Naive B cell (primary cell): ENCODE results near the gene MLLT1. TPM values are rescaled to one million over a fixed set of nuclear protein-coding genes. Genes with fewer than 3 reads are reported as not detected.

Source experiments
- ATAC-seq, 2 donors: fragments of 150-1000 bp; cut with Tn5 transposase; 2 replicates each; pipeline ENCODE4 v1.10.0; 2021; ENCODE audit warnings: low read depth in 2 of 2, mild to moderate bottlenecking in 2 of 2, moderate library complexity in 2 of 2
- DNase-seq: peaks from one replicate; pipeline ENCODE4 v3.0.0; 2022
- H3K27ac Mint-ChIP-seq, 6 donors: one replicate each; pipeline ENCODE4 v1.8.0; 2020 to 2022; ENCODE audit warnings: mild to moderate bottlenecking in 6 of 6, mixed read lengths in 6 of 6, moderate library complexity in 5 of 6, inconsistent platforms in 2 of 6
- H3K27me3 Mint-ChIP-seq, 3 donors: one replicate each; pipeline ENCODE4 v1.8.0; 2021 to 2022; ENCODE audit warnings: mixed read lengths in 3 of 3, mild to moderate bottlenecking in 1 of 3
- H3K36me3 Mint-ChIP-seq, 2 donors: one replicate each; pipeline ENCODE4 v1.8.0; 2020 to 2022; ENCODE audit warnings: mixed read lengths in 2 of 2, inconsistent platforms in 1 of 2, mild to moderate bottlenecking in 1 of 2
- H3K4me1 Mint-ChIP-seq, 3 donors: one replicate each; pipeline ENCODE4 v1.8.0; 2020 to 2022; ENCODE audit warnings: mixed read lengths in 3 of 3, inconsistent platforms in 1 of 3, mild to moderate bottlenecking in 1 of 3, moderate library complexity in 1 of 3
- H3K4me3 Mint-ChIP-seq, 8 donors: one replicate each; pipeline ENCODE4 v1.8.0; 2020 to 2022; ENCODE audit warnings: mild to moderate bottlenecking in 8 of 8, mixed read lengths in 8 of 8, moderate library complexity in 8 of 8, inconsistent platforms in 2 of 8
- H3K9me3 Mint-ChIP-seq, 7 donors: one replicate each; pipeline ENCODE4 v1.8.0; 2020 to 2022; ENCODE audit warnings: mixed read lengths in 7 of 7, mild to moderate bottlenecking in 5 of 7, inconsistent platforms in 2 of 7, moderate library complexity in 1 of 7
- polyA plus RNA-seq, 6 donors: library from polyadenylated mRNA; unstranded; fragments of 300-500 nt; fragmentation: Illumina TruSeq; gene quantifications; one replicate each; pipeline ENCODE4 v1.2.3, GENCODE V29; 2021; ENCODE audit warnings: low read depth in 6 of 6

MLLT1 gene
- polyA plus RNA-seq, 6 donors from 2014 or later: 0.43 to 1.7 (median 1.3) TPM

DNA sequence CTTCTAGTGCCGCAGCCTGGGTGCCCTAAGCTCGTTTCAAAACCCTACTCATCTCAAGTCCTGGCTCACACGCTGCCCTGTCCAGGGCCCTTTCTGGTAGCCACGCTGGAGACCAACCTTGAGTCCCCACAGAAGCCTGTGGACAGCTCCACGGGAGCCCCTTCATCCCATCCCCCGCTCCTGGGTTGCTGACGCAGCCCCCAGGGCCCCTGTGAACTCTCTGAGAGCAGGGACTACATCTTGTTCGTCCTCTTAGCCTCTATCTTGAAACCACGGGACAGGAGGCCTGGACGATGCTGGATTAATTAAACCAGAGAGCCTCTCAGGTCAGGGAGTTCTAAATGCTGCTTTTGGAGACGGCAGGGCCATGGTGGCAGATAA, 7.4 kb downstream of the MLLT1 start:
- H3K27me3 Mint-ChIP-seq: no peaks in the 10 kb centered on the region
- peaks cover 0 to 4% of the 10 kb centered on the region in 2 donors for H3K36me3 Mint-ChIP-seq
- H3K4me3 Mint-ChIP-seq: no peak overlapping the region
- ATAC-seq: no peak
- peaks cover 32 to 64% (median 61%) of the 10 kb centered on the region in 3 donors for H3K4me1 Mint-ChIP-seq
- DNase-seq: no peak
- H3K27ac Mint-ChIP-seq: peak overlapping the region in 3 of 6 donors; percentile 80 to 86 (median 81)
- H3K9me3 Mint-ChIP-seq: no peaks in the 10 kb centered on the region

DNA sequence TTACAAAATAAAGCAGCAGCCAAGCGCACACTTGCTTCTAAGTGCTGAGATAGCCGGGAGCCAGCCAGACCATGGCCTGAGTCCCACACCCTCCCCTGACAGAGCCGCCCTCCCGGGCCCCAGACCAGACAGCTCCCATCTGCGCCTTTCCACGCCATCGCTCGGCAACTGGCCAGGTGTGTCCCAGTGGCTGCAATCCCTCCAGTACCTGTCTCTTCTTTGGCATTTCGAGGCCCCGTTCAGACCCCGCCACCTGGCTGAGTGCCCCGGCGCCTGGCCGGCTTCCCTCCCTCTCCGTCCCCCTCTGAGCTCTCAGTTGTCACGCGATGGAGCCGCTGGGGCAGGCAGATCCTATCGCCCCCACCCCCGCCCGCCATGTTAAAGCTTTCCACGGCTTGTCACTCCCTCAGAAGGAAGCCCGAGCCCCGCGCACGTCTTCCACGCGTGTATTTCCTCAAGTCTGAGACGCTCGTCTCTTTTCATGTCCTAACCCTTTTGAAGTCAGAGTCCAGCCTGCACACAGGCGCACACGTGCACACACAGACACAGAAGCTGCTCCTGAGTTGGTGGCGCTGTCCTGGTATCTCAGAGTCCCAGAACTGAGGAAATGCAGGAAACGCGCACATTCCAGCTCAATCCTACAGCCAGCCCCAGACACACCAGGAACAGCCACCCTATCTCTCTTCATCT, 7.9 kb downstream of the MLLT1 start:
- no peaks in the 10 kb centered on the region for H3K27me3 Mint-ChIP-seq
- ATAC-seq (no peak), DNase-seq (no peak)
- H3K4me1 Mint-ChIP-seq: peaks cover 29 to 59% (median 59%) of the 10 kb centered on the region in 3 donors
- H3K4me3 Mint-ChIP-seq: no peak overlapping the region
- no peaks in the 10 kb centered on the region for H3K9me3 Mint-ChIP-seq
- peaks cover 0 to 4% of the 10 kb centered on the region in 2 donors for H3K36me3 Mint-ChIP-seq
- H3K27ac Mint-ChIP-seq: peak overlapping the region in 2 of 6 donors; percentile 80 to 81

DNA sequence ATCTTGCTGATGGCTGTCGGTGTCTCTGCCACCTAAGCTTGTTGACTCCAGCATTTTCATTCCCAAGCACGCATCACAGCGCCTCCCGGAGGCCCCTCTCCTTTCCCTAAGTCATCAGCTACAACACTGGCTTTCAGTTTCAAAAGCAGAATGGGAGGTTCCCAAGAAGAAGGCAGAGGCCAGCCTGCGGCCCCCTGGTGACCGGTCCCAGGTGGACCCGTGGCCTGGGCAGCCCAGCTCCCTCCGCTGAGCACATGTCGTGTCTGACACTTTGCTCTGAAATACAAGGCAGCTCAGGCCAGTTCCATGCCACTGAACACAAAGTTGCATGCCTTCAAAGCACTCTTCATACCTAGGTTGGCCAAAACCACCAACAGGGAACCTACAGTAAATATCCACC, 8.5 kb downstream of the MLLT1 start:
- H3K36me3 Mint-ChIP-seq: peaks cover 0 to 4% of the 10 kb centered on the region in 2 donors
- no peak overlapping the region for H3K4me3 Mint-ChIP-seq
- H3K27me3 Mint-ChIP-seq: no peaks in the 10 kb centered on the region
- peaks cover 27 to 53% (median 53%) of the 10 kb centered on the region in 3 donors for H3K4me1 Mint-ChIP-seq
- no peak for ATAC-seq
- peak overlapping the region in 3 of 6 donors; percentile 0 to 86 (median 5) for H3K27ac Mint-ChIP-seq
- H3K9me3 Mint-ChIP-seq: no peaks in the 10 kb centered on the region
- no peak for DNase-seq

DNA sequence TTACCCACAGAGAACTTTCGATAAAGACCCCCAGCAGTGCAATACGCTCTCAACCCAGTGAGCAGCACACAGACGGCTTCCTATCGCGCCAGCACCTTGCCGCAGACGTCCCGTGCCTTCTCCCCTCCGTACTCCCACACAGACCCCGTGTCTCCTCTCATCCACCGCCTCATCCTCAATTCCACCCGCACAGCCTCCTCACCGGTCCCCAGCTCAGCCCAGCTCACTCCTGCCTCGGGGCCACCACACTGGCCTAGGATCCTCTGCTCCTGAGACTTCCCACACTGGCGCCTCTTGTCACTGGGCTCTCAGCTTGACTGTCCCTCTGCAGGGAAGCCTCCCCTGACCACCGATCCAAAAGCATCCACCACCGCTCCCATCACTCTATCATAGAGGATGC, 9.0 kb downstream of the MLLT1 start:
- Mint-ChIP-seq H3K36me3 (peaks cover 0 to 4% of the 10 kb centered on the region in 2 donors), H3K4me3 (no peak overlapping the region), H3K27me3 (no peaks in the 10 kb centered on the region), H3K9me3 (no peaks in the 10 kb centered on the region), H3K4me1 (peaks cover 27 to 49% (median 49%) of the 10 kb centered on the region in 3 donors), H3K27ac (peak overlapping the region in 3 of 6 donors; percentile 5 to 97 (median 86))
- ATAC-seq: no peak
- DNase-seq: no peak

DNA sequence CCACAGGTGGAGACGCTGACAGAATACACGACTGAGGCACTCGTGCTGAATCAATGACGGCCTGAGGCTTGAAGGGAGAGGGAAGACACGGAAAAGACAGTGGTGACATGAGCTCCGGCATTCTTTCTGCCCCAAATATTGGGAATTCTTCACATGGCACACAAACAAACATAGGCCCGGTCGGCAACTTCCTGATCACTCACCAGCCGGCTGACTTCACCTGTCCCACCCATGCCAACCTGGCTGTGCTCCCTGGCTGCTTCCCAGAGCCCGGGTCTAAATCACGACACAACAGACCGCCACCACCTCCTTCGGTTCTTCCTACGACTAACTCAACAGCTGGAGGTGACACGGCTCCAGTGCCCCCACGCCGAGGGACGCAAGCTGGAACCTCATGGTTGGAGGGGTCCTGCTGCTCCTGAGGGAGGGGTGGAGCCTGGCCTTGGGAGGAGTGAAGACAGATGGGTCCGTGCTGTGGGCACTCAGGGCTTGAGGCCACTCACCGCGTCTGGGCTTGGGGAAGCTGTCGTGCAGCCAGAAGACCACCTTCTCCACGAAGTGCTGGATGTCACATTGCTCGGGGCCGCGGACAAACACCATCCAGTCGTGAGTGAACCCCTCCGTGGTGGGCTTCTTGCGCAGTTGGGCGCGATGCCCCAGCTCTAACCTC, 9.6 kb downstream of the MLLT1 start:
- Mint-ChIP-seq H3K4me1 (peaks cover 27 to 43% (median 43%) of the 10 kb centered on the region in 3 donors), H3K27me3 (no peaks in the 10 kb centered on the region), H3K9me3 (no peaks in the 10 kb centered on the region), H3K27ac (peak overlapping the region in 2 of 6 donors; percentile 16 to 42), H3K36me3 (peaks cover 0 to 4% of the 10 kb centered on the region in 2 donors), H3K4me3 (no peak overlapping the region)
- ATAC-seq (no peak), DNase-seq (no peak)

DNA sequence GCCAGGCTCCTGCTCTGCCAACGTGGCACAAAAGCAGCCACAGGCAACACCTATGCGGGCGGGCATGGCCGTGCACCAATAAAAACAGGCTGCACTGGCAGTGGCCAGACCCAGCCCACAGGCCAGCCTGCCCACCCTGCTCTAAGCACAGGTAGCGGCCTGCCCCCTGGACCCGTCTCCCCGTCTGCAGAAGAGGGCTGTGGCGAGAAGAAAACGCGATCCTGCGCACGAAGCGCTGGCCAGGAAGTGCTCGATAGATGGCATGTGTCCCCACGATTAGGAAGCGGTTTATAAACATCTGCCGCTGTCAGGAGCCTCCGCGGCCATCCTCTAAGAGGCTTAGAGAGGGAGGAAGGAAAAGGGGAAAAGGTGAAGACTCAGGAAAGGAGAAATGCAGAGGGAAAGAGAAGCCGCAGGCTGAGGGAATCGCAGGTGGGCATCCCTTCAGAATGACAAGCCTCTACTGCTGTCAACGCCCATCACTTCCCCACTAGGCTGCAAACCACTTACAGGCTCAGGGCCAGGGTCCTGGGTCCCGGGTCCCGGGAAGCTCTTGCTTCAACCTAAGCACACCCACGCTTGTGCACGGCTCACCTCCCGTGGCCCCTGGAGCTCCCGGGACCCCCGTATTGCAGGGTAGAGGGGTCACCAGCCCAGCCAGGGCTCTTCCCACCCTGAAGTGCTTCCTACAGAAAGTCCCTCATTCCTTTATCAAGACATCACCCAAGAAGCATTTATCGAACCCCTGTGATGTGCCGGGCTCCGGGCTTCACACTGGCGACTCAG, 10.5 kb downstream of the MLLT1 start:
- DNase-seq (no peak), ATAC-seq (no peak)
- Mint-ChIP-seq H3K27ac (peak overlapping the region in 1 of 6 donors; percentile 85), H3K27me3 (no peaks in the 10 kb centered on the region), H3K4me1 (peaks cover 24 to 38% (median 35%) of the 10 kb centered on the region in 3 donors), H3K4me3 (no peak overlapping the region), H3K36me3 (peaks cover 0 to 4% of the 10 kb centered on the region in 2 donors), H3K9me3 (no peaks in the 10 kb centered on the region)

DNA sequence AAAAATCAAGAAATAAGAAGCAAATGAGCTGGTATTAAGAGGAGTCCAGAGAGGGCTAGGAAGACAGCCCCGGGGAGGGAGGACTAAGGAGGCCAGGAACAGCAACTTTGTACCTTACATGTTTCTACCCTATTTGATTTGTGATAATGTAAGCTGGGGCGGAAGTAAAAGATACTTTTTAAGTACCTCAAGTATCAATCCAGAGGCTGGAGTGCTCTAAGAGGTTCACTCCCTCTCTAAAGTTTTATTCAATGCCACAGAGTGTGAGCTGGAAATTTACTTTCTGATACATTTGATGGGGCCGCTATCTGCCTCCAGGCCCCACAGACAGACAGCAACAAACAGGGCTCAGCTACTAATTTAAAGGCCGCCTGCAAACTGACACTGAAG, 11.4 kb downstream of the MLLT1 start:
- no peaks in the 10 kb centered on the region for H3K9me3 Mint-ChIP-seq
- peaks cover 22 to 36% (median 28%) of the 10 kb centered on the region in 3 donors for H3K4me1 Mint-ChIP-seq
- no peaks in the 10 kb centered on the region for H3K27me3 Mint-ChIP-seq
- ATAC-seq (no peak), DNase-seq (no peak)
- H3K4me3 Mint-ChIP-seq: no peak overlapping the region
- H3K36me3 Mint-ChIP-seq: peaks cover 4% of the 10 kb centered on the region in 2 donors
- H3K27ac Mint-ChIP-seq: peak overlapping the region in 3 of 6 donors; percentile 16 to 90 (median 20)

DNA sequence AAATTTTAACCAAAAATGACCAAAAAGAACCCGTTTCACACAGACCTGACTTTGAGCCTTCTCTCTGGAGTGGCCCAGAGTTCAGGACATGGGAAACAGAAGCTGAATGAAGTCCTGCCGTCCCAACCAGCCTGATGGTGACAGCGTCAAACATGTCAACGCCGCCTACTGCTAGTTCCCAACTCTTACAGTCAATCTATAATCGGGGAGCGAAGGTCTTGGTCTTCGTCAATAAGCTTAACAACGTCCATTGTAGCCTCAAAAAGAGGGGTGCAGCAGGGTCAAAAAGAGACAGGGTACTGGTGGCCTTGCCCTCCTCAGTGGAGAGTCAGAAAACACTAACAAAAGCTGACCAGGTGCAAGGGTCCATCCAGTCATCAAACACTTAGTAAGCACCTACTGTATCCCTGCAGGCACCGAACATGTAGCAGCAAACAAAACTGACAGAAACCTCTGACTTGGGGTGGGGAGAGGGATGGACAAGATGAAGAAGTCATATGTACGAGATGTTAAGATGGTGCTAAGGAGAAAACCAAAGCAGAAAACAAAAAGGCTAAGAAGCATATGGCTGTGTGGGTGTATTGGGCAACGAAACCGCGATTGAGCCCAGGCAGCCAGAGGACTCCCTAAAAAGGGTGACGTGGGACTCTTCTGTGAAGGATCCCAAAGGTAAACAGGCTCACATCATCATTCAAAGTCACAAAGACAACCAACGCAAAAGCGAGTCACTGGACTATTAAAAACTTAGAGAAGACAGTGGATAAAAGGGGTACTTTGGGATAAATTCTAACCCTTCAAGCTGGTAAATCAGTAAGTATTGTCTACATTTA, 12.0 kb downstream of the MLLT1 start:
- ATAC-seq: no peak
- H3K36me3 Mint-ChIP-seq: peaks cover 4 to 7% of the 10 kb centered on the region in 2 donors
- no peak for DNase-seq
- H3K27ac Mint-ChIP-seq: peak overlapping the region in 3 of 6 donors; percentile 73 to 90 (median 79)
- H3K4me1 Mint-ChIP-seq: peaks cover 24 to 33% (median 26%) of the 10 kb centered on the region in 3 donors
- no peaks in the 10 kb centered on the region for H3K27me3 Mint-ChIP-seq
- H3K9me3 Mint-ChIP-seq: no peaks in the 10 kb centered on the region
- H3K4me3 Mint-ChIP-seq: no peak overlapping the region

DNA sequence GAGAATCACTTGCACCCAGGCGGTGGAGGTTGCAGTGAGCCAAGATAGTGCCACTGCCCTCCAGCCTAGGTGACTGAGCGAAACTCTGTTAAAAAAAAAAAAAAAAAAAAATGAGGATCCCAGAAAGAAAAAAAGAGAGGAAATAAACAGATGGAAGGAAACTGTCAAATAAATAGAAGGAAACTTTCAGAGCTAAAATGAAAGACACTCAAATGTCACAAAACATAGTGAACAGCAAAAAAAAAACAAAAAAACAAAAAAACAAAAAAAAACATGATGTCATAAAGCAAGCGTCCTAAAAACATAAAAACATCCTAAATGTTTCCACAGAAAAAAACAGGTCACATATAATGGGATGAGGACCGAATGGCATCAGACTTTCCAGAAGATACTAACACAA, 15.0 kb downstream of the MLLT1 start:
- no peaks in the 10 kb centered on the region for H3K9me3 Mint-ChIP-seq
- ATAC-seq: no peak
- no peak for DNase-seq
- H3K4me3 Mint-ChIP-seq: no peak overlapping the region
- H3K36me3 Mint-ChIP-seq: peaks cover under 1 to 7% of the 10 kb centered on the region in 2 donors
- H3K27ac Mint-ChIP-seq: no peak overlapping the region
- H3K4me1 Mint-ChIP-seq: peaks cover 8 to 27% (median 9%) of the 10 kb centered on the region in 3 donors
- H3K27me3 Mint-ChIP-seq: no peaks in the 10 kb centered on the region

DNA sequence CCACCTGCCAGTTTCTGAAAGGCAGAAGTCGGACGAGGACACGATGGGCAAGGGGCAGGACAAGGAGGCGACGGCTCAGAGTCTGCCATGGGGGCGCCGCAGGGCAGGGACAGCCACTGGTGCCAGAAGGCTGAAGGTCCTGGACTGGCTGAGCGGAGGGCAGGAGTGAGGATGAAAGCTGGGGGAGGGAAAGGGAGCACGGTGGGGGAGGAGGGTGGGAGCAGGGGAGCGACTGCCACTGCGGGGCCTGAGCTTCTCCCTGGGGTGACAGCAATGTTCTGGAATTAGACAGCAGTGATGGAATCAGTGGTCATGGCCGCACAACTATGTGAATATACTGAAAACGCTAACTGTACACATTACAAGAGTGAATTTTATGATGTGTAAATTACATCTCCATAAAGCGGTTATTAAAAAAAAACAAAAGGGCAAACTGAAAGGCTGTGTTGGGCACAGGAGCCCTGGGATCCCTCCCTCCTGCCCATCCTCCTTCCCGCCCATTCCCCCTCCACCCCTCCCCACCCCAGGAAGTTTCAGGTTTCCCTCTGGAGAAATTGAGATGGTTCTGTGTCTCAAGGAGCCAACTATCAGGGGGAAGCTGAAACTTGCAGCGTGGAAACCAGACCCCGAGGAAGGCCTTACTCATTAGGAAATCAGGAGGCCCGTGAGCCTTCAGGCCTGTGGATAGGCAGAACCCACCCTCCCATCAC, 15.9 kb downstream of the MLLT1 start:
- DNase-seq (no peak), ATAC-seq (no peak)
- Mint-ChIP-seq H3K36me3 (peaks cover 0 to 13% of the 10 kb centered on the region in 2 donors), H3K27ac (peak overlapping the region in 1 of 6 donors; percentile 85), H3K27me3 (no peaks in the 10 kb centered on the region), H3K4me1 (peaks cover 13 to 30% (median 13%) of the 10 kb centered on the region in 3 donors), H3K4me3 (no peak overlapping the region), H3K9me3 (no peaks in the 10 kb centered on the region)

DNA sequence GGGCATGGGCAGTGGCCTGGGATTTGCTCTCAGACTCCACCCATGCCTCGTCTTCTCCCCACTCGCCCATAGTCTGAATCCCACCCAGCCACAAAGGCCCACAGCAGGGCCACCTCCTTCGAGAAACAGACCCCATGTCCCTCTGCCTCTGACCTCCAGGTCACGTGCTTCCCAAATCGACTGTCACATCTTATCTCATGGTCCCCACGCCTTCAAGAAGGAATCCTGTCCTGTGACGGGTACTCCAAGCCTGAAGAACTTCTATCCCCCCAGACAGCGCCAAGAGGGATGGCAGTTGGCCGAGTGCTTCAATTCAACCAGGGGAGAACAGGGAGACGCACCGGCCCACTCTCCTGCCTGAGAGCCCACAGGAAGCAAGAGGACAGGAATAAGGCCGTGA, 16.5 kb downstream of the MLLT1 start:
- Mint-ChIP-seq H3K9me3 (no peaks in the 10 kb centered on the region), H3K4me3 (no peak overlapping the region), H3K4me1 (peaks cover 18 to 28% (median 19%) of the 10 kb centered on the region in 3 donors), H3K36me3 (peaks cover 0 to 15% of the 10 kb centered on the region in 2 donors), H3K27ac (peak overlapping the region in 1 of 6 donors; percentile 52), H3K27me3 (no peaks in the 10 kb centered on the region)
- ATAC-seq (no peak), DNase-seq (no peak)

DNA sequence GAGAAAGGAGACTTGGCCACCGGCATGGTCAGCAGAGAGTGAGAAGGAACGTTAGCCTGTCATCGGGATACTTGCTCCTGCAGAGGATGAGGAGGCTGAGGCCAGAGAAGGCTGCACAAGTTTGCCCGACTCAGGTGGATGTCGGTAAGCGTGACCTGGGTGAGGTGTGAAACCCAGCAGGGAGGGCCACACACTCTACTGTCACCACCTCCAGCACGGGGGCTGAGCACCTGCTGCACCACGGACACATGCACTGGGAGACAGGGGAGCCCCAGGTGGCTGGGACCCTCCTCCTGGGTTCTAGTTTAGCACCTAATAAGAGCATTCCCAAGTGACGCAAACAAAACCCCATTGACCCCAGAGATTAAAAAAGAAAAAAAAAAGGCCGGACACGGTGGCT, 17.3 kb downstream of the MLLT1 start:
- no peak overlapping the region for H3K4me3 Mint-ChIP-seq
- H3K9me3 Mint-ChIP-seq: no peaks in the 10 kb centered on the region
- no peak overlapping the region for H3K27ac Mint-ChIP-seq
- peaks cover 0 to 15% of the 10 kb centered on the region in 2 donors for H3K36me3 Mint-ChIP-seq
- H3K4me1 Mint-ChIP-seq: peaks cover 21 to 29% (median 23%) of the 10 kb centered on the region in 3 donors
- H3K27me3 Mint-ChIP-seq: no peaks in the 10 kb centered on the region
- DNase-seq: no peak
- ATAC-seq: no peak
